Endodermal cell (in vitro differentiated cells): Measurements from ENCODE around the gene ANKRD2. TPM values are rescaled to one million over a fixed set of nuclear protein-coding genes. Genes with fewer than 3 reads are reported as not detected.

ENCODE experiments used
- DNase-seq: peaks from one replicate; pipeline ENCODE4 v3.0.0-alpha.2; 2017
- H3K27ac ChIP-seq: 2 replicates; pipeline ENCODE4 v1.5.1; 2013; ENCODE audit warnings: mild to moderate bottlenecking, low read depth, low read length, moderate library complexity
- H3K27me3 ChIP-seq: 2 replicates; pipeline ENCODE4 v1.6.1; 2013; ENCODE audit warnings: mild to moderate bottlenecking, low read length, moderate library complexity; ENCODE audit not compliant: insufficient read depth, control insufficient read depth, poor library complexity, severe bottlenecking
- H3K36me3 ChIP-seq: 2 replicates; pipeline ENCODE4 v1.7.0; 2013; ENCODE audit warnings: mild to moderate bottlenecking, low read length, moderate library complexity; ENCODE audit not compliant: control insufficient read depth, insufficient read depth
- H3K4me1 ChIP-seq: one replicate; pipeline ENCODE4 v1.7.0; 2013; ENCODE audit warnings: low read length; ENCODE audit not compliant: control insufficient read depth, insufficient read depth
- H3K4me3 ChIP-seq: 2 replicates; pipeline ENCODE4 v1.5.1; 2013; ENCODE audit warnings: mild to moderate bottlenecking, low read length, moderate library complexity
- H3K9ac ChIP-seq: 2 replicates; pipeline ENCODE4 v1.6.1; 2013; ENCODE audit warnings: mild to moderate bottlenecking, low read length, moderate library complexity; ENCODE audit not compliant: poor library complexity, severe bottlenecking; ENCODE audit errors: extremely low read depth
- H3K9me3 ChIP-seq: 2 replicates; pipeline ENCODE4 v1.6.1; 2013; ENCODE audit warnings: mild to moderate bottlenecking, low read length, moderate library complexity; ENCODE audit not compliant: control insufficient read depth
- H3K27ac Mint-ChIP-seq: 2 replicates; pipeline ENCODE4 v1.8.0; 2020; ENCODE audit warnings: mixed read lengths
- H3K27me3 Mint-ChIP-seq: 2 replicates; pipeline ENCODE4 v1.8.0; 2021; ENCODE audit warnings: mild to moderate bottlenecking, mixed read lengths; ENCODE audit not compliant: insufficient read depth
- H3K36me3 Mint-ChIP-seq: 2 replicates; pipeline ENCODE4 v1.8.0; 2020; ENCODE audit warnings: low read depth, mixed read lengths
- H3K4me1 Mint-ChIP-seq: 2 replicates; pipeline ENCODE4 v1.8.0; 2020; ENCODE audit warnings: mixed read lengths
- H3K4me3 Mint-ChIP-seq: 2 replicates; pipeline ENCODE4 v1.8.0; 2020; ENCODE audit warnings: mild to moderate bottlenecking, moderate library complexity, mixed read lengths
- H3K9me3 Mint-ChIP-seq: 2 replicates; pipeline ENCODE4 v1.8.0; 2020; ENCODE audit warnings: mild to moderate bottlenecking, mixed read lengths
- WGBS, 2 experiments: methylation state at CpG; one replicate each; pipeline versions ENCODE4 v1.1.5 to v1.1.7; 2013; ENCODE audit warnings: missing lambda C conversion rate in 2 of 2, mixed read lengths in 1 of 2; ENCODE audit not compliant: insufficient coverage in 1 of 2, insufficient read length in 1 of 2; 5-methylcytosine and 5-hydroxymethylcytosine counted together
- total RNA-seq, 2 donors: library from RNA; stranded (reverse); fragmentation: NEBNext Ultra II Directional in 1 of 2; extraction: Animal tissue kit (Norgen Biotek cat#: 25700) in 1 of 2; gene quantifications; 2 replicates in 1 of 2; 3 replicates in 1 of 2; pipeline ENCODE4 v1.2.1, GENCODE V29; 2021
- TF ChIP-seq, protein P1 (sequence below): fragments of 200-600 bp; sonication (generic); conservative IDR thresholded peaks from 2 replicates; pipeline ENCODE4 v1.5.0; 2021; ENCODE audit warnings: antibody characterized with exemption, mild to moderate bottlenecking

ANKRD2 gene
- total RNA-seq, 2 donors from 2014 or later, result not detected

DNA sequence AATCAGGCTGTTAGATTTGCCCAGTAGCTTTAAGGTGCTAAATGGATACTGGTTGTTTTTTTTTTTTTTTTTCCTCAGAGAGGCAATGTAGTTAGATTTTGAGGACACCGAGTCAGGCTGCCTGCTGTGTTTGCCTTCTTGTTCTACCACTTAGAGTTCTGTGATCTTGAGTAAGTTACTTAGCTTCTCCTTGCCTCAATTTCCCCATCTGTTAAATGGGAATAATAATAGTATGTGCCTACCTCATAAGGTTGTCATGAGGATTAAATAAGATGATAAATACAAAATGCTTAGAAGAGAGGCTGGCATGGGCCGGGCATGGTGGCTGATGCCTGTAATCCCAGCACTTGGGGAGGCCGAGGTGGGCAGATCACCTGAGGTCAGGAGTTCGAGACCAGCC is 46.2 kb downstream of the ANKRD2 start:
- no peak for DNase-seq
- peaks cover 23% of the 10 kb centered on the region for H3K36me3 Mint-ChIP-seq
- H3K9me3 Mint-ChIP-seq, result no peaks in the 10 kb centered on the region
- Histone ChIP-seq H3K27ac (no peak overlapping the region), H3K9me3 (no peaks in the 10 kb centered on the region), H3K36me3 (no peaks in the 10 kb centered on the region), H3K4me1 (no peaks in the 10 kb centered on the region), H3K27me3 (no peaks in the 10 kb centered on the region), H3K4me3 (no peak overlapping the region), H3K9ac (no peak overlapping the region)
- no peaks in the 10 kb centered on the region for H3K4me1 Mint-ChIP-seq
- no peak overlapping the region for H3K4me3 Mint-ChIP-seq
- no peak overlapping the region for H3K27ac Mint-ChIP-seq
- TF ChIP-seq, protein P1, sequence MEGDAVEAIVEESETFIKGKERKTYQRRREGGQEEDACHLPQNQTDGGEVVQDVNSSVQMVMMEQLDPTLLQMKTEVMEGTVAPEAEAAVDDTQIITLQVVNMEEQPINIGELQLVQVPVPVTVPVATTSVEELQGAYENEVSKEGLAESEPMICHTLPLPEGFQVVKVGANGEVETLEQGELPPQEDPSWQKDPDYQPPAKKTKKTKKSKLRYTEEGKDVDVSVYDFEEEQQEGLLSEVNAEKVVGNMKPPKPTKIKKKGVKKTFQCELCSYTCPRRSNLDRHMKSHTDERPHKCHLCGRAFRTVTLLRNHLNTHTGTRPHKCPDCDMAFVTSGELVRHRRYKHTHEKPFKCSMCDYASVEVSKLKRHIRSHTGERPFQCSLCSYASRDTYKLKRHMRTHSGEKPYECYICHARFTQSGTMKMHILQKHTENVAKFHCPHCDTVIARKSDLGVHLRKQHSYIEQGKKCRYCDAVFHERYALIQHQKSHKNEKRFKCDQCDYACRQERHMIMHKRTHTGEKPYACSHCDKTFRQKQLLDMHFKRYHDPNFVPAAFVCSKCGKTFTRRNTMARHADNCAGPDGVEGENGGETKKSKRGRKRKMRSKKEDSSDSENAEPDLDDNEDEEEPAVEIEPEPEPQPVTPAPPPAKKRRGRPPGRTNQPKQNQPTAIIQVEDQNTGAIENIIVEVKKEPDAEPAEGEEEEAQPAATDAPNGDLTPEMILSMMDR, result no peak
- H3K27me3 Mint-ChIP-seq, result no peaks in the 10 kb centered on the region
- 97 to 100% methylated on average over 1 to 4 of the region's 4 CpGs for WGBS, 2 experiments

DNA sequence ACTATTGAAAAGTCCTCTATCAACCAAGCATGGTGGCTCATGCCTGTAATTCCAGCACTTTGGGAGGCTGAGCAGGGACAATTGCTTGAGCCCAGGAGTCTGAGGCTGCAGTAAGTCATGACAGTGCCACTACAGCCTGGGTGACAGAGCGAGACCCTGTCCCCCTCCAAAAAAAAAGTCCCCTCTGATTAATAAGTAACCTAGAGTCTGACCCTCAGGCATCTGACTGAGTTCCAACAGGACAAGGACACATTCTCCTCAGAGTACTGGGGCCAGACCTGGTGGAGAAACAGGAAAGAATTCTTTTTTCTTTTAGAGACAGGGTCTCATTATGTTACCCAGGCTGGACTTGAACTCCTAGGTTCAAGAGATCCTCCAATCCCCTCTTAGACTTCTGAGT is 50.7 kb downstream of the ANKRD2 start:
- H3K4me1 ChIP-seq, result no peaks in the 10 kb centered on the region
- DNase-seq, result no peak
- no peaks in the 10 kb centered on the region for H3K36me3 ChIP-seq
- no peaks in the 10 kb centered on the region for H3K9me3 ChIP-seq
- H3K27ac Mint-ChIP-seq, result no peak overlapping the region
- no peak overlapping the region for H3K27ac ChIP-seq
- H3K9ac ChIP-seq, result no peak overlapping the region
- no peak overlapping the region for H3K4me3 Mint-ChIP-seq
- H3K27me3 Mint-ChIP-seq, result no peaks in the 10 kb centered on the region
- TF ChIP-seq, protein P1, result no peak
- no peaks in the 10 kb centered on the region for H3K9me3 Mint-ChIP-seq
- H3K27me3 ChIP-seq, result no peaks in the 10 kb centered on the region
- no peaks in the 10 kb centered on the region for H3K4me1 Mint-ChIP-seq
- 100% methylated on average over 1 of the region's 1 CpG; no CpG with 5 or more reads in 1 of the 2 experiments for WGBS, 2 experiments
- peaks cover 5% of the 10 kb centered on the region for H3K36me3 Mint-ChIP-seq
- H3K4me3 ChIP-seq, result no peak overlapping the region

DNA sequence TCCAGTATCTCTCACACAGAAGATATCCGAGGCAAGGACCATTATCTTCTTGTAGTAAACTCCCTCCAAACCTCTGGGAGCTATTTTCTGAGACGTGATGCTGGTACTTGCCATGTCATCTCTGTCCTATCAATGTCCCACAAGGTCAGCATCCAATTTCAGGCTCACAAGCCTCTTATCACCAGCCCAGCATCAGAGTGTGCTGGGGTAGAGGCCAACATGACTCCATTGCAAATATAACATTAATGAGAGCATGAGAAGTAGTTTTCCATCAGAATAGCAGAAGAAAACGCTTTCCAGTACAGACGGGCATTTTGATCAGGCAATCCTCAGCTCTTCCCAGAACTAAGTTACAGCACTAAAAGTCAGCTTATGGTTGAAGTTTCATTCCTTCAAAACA is 55.2 kb downstream of the ANKRD2 start:
- 86 to 94% methylated on average over 4 of the region's 4 CpGs for WGBS, 2 experiments
- Mint-ChIP-seq H3K9me3 (no peaks in the 10 kb centered on the region), H3K4me1 (no peaks in the 10 kb centered on the region), H3K4me3 (no peak overlapping the region), H3K27ac (no peak overlapping the region), H3K27me3 (no peaks in the 10 kb centered on the region), H3K36me3 (no peaks in the 10 kb centered on the region)
- no peak for DNase-seq
- TF ChIP-seq, protein P1, result no peak
- no peaks in the 10 kb centered on the region for H3K36me3 ChIP-seq
- H3K9ac ChIP-seq, result no peak overlapping the region
- H3K4me1 ChIP-seq, result no peaks in the 10 kb centered on the region
- no peaks in the 10 kb centered on the region for H3K27me3 ChIP-seq
- H3K9me3 ChIP-seq, result no peaks in the 10 kb centered on the region
- H3K4me3 ChIP-seq, result no peak overlapping the region
- H3K27ac ChIP-seq, result no peak overlapping the region
